Measurements from ENCODE around the gene TCAP.
A peak's percentile ranks its signal among the peaks of the same experiment; 100 is the strongest.
"Not testable (repeated sequence)": the region's sequence is repeated elsewhere in the genome, so short reads cannot be mapped to it uniquely, and the experiment has no call there.

The TCAP gene

DNA sequence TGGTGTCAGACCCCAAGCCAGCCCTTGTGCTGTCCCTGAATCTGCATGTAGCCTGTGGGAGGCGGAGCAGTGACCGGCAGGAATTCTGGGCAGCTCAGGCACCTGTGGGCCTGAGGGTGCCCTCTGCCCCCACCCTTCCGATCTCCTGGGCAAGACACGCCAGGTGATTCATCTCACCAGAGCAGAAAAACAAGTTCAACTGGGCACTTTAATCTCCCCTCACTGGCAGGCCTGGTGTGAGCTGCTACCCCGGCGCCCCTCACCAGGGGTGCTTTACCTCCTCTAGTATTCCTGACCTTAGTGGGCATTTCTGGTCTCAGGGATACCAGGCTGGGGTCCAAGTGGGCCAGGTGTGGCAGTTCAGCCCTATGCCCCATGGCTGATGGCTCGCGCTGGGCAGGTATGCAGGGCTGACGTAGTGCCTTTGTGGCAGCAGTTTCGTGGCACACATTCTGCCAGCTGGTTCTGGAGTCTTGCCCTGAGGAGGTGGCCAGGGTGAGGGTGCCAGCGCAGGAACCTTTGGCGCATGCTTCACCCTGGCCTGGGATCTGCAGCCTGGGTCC lies 40.7 kb downstream of the TCAP start:
- DNase-seq (ENCODE audit: low spot score): no peak

- no peak for DNase-seq (ENCODE audit: low spot score)
Observed at GRCh38 chr17:39706383-39706782, 41.2 kb downstream of the TCAP start.

- DNase-seq (ENCODE audit: low spot score): peak; percentile 18
Observed at GRCh38 chr17:39706921-39707337, 41.8 kb downstream of the TCAP start.

DNA sequence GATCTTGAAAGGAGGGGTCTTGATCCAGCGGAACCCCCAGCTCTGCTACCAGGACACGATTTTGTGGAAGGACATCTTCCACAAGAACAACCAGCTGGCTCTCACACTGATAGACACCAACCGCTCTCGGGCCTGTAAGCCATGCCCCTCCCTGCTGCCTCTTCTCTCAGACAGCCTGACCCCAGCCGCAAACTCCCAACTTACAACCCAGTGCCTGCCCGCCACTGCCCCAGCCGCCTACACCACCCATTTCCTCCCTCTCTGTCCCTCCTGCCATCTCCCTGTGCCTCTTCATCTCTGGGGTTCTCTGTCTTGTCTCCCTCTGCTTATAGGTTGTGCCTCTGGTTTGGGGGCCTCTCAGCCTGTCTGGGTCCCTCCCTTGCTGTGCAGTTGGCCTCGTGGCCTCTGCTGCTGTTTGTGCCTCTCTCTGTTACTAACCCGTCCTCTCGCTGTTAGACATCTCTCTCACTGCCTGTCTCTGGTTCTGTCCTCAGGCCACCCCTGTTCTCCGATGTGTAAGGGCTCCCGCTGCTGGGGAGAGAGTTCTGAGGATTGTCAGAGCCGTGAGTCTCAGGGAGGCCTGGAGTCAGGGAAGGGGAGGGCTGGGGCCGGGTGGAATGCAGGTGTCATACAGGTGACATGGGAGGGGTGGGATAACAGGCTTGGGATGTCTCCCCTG lies 44.3 kb downstream of the TCAP start:
- DNase-seq (ENCODE audit: low spot score): no peak

DNA sequence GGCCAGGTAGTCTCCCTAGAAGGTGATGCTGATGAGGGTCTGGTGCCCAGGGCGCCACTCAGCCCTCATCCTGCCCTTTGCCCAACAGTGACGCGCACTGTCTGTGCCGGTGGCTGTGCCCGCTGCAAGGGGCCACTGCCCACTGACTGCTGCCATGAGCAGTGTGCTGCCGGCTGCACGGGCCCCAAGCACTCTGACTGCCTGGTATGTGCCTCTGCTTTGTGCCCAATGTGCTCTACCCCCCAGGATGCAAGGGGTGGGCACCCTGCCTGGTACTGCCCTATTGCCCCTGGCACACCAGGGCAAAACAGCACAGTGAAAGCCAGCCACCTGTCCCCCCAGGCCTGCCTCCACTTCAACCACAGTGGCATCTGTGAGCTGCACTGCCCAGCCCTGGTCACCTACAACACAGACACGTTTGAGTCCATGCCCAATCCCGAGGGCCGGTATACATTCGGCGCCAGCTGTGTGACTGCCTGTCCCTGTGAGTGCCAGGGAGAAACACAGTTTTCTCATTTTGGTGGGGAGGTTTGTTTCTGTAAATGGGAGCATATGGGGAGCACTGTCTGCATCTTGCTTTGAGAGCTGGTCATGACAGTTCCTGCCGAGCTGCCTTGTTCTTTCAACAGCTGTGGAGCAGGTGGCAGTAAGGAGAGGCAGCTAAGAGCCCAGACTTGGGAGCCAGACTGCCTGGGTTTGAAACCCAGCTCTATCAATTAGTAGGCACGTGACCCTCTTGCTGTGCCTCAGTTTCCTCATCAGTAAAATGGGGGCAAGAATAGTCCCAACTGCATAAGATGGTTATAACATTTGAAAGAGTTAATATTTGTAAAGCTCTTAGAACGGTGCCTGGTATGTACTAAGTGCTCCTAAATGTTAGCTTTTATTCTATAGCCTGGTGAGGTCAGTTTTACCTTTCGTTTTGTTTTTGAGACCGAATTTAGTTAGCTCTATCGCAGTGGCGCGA lies 45.1 kb downstream of the TCAP start:
- no peak for DNase-seq (ENCODE audit: low spot score)

GRCh38 chr17:39711071-39711470 lies 45.9 kb downstream of the TCAP start:
- not testable (repeated sequence) for DNase-seq (ENCODE audit: low spot score)

DNA sequence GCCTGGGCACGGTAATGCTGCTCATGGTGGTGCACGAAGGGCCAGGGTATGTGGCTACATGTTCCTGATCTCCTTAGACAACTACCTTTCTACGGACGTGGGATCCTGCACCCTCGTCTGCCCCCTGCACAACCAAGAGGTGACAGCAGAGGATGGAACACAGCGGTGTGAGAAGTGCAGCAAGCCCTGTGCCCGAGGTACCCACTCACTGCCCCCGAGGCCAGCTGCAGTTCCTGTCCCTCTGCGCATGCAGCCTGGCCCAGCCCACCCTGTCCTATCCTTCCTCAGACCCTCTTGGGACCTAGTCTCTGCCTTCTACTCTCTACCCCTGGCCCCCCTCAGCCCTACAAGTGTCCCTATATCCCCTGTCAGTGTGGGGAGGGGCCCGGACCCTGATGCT lies 46.7 kb downstream of the TCAP start:
- DNase-seq (ENCODE audit: low spot score): no peak

DNA sequence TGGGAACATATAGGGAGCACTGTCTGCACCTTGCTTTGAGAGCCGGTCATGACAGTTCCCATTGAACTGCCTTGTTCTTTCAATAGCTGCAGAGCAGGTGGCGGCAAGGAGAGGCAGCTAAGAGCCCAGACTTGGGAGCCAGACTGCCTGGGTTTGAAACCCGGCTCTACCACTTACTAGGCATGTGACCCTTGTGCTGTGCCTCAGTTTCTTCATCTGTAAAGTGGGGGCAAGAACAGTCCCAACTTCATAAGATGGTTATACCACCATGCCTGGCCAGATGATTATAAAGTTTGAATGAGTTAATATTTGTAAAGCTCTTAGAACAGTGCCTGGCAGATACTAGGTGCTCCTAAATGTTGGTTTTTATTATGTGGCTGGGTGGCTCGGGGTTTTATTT lies 49.1 kb downstream of the TCAP start:
- DNase-seq (ENCODE audit: low spot score): no peak

DNA sequence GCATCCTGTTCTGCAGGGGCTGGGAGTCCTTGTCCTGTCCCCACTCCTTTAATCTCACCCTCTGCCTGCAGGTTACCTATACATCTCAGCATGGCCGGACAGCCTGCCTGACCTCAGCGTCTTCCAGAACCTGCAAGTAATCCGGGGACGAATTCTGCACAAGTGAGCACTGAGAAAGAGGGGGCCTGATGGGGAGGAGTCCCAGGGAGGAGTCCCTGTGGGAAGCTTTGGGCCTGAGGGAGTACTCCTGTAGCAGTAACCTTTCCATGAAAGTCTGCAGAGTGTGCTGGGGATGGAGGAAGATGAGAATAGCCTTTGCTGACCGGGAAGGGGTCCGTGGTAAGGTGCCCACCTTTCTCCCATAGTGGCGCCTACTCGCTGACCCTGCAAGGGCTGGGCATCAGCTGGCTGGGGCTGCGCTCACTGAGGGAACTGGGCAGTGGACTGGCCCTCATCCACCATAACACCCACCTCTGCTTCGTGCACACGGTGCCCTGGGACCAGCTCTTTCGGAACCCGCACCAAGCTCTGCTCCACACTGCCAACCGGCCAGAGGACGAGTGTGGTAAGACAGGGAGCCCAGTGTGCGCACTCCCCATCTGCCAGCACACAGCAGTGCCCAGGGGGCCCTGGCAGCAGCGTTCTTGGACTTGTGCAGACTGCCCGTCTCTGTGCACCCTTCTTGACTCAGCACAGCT lies 50.4 kb downstream of the TCAP start:
- no peak for DNase-seq (ENCODE audit: low spot score)
